Hepatocyte (in vitro differentiated cells): ENCODE results near the gene CD46. TPM values are rescaled to one million over a fixed set of nuclear protein-coding genes. Genes with fewer than 3 reads are reported as not detected.

ENCODE experiments used
- DNase-seq: peaks from one replicate; pipeline ENCODE4 v3.0.0-alpha.2; 2016; ENCODE audit warnings: low spot score
- H2AFZ ChIP-seq: fragments of 200-600 bp; sonication (generic); 2 replicates; pipeline ENCODE4 v1.6.0; 2016; ENCODE audit warnings: antibody characterized with exemption, mild to moderate bottlenecking
- H3K27ac ChIP-seq: fragments of 200-600 bp; sonication (generic); 2 replicates; pipeline ENCODE4 v1.5.1; 2016; ENCODE audit warnings: mild to moderate bottlenecking
- H3K27me3 ChIP-seq: fragments of 200-600 bp; sonication (generic); 2 replicates; pipeline ENCODE4 v1.6.1; 2016
- H3K36me3 ChIP-seq: fragments of 200-600 bp; sonication (generic); replicated peaks from 2 replicates; pipeline ENCODE4 v1.5.1; 2016; ENCODE audit warnings: low read depth; ENCODE audit not compliant: insufficient read depth
- H3K4me1 ChIP-seq: fragments of 200-600 bp; sonication (generic); 2 replicates; pipeline ENCODE4 v1.5.1; 2016; ENCODE audit warnings: mild to moderate bottlenecking, moderate library complexity; ENCODE audit not compliant: insufficient read depth
- H3K4me2 ChIP-seq: fragments of 200-600 bp; sonication (generic); 2 replicates; pipeline ENCODE4 v1.6.0; 2016
- H3K4me3 ChIP-seq: fragments of 200-600 bp; sonication (generic); 2 replicates; pipeline ENCODE4 v1.5.1; 2016; ENCODE audit warnings: mild to moderate bottlenecking
- H3K79me2 ChIP-seq: fragments of 200-600 bp; sonication (generic); 2 replicates; pipeline ENCODE4 v1.6.0; 2017; ENCODE audit warnings: mild to moderate bottlenecking
- H3K9me2 ChIP-seq: fragments of 200-600 bp; sonication (generic); replicated peaks from 2 replicates; pipeline ENCODE4 v1.6.0; 2017; ENCODE audit warnings: mild to moderate bottlenecking; ENCODE audit not compliant: insufficient read depth
- H3K9me3 ChIP-seq: fragments of 200-600 bp; sonication (generic); 2 replicates; pipeline ENCODE4 v1.5.1; 2016; ENCODE audit warnings: low read depth, mild to moderate bottlenecking
- H4K20me1 ChIP-seq: fragments of 200-600 bp; sonication (generic); 2 replicates; pipeline ENCODE4 v1.6.0; 2016; ENCODE audit warnings: mild to moderate bottlenecking; ENCODE audit not compliant: insufficient read depth, poor library complexity, severe bottlenecking
- EZH2 ChIP-seq: fragments of 200-600 bp; sonication (generic); IDR thresholded peaks from 2 replicates; pipeline ENCODE4 v1.6.1; 2016; ENCODE audit warnings: antibody characterized with exemption, mild to moderate bottlenecking, borderline replicate concordance
- EZH2phosphoT487 ChIP-seq: fragments of 200-600 bp; sonication (generic); IDR thresholded peaks from one replicate; pipeline ENCODE4 v1.6.1; 2018; ENCODE audit warnings: antibody characterized with exemption, mild to moderate bottlenecking, low read depth, moderate library complexity; ENCODE audit not compliant: unreplicated experiment, severe bottlenecking
- WGBS: methylation state at CpG from one replicate; pipeline ENCODE4 v1.1.6; 2016; ENCODE audit warnings: low lambda C conversion rate; ENCODE audit errors: missing lambda C conversion rate; 5-methylcytosine and 5-hydroxymethylcytosine counted together
- polyA plus RNA-seq: library from polyadenylated mRNA; unstranded; fragments of >200 nt; fragmentation: Nextera tagmentation; extraction: Ambion mirVana; gene quantifications from 2 replicates; pipeline ENCODE4 v1.2.1, GENCODE V29; 2016
- total RNA-seq: library from RNA; depleted of rRNA; stranded (reverse); fragments of >200 nt; gene quantifications from 2 replicates; pipeline ENCODE4 v1.2.3, GENCODE V29; 2014
- TF ChIP-seq, protein P1 (sequence below): fragments of 200-600 bp; sonication (generic); IDR thresholded peaks from 2 replicates; pipeline ENCODE4 v1.5.1; 2016; ENCODE audit warnings: antibody characterized with exemption, mild to moderate bottlenecking; ENCODE audit not compliant: poor library complexity

The CD46 gene
- total and polyA plus RNA-seq, 2 experiments from 2014 or later = 176 to 228 TPM

GRCh38 chr1:207841293-207841692, 89.4 kb downstream of the CD46 start:
- Histone ChIP-seq H3K4me1 (peaks cover 7% of the 10 kb centered on the region), H3K4me3 (no peak overlapping the region), H4K20me1 (no peaks in the 10 kb centered on the region), H3K36me3 (no peaks in the 10 kb centered on the region), H3K9me2 (no peaks in the 10 kb centered on the region), H3K9me3 (no peaks in the 10 kb centered on the region), H3K79me2 (peaks cover 6% of the 10 kb centered on the region), H3K27me3 (no peaks in the 10 kb centered on the region), H3K27ac (no peak overlapping the region), H2AFZ (no peak overlapping the region), H3K4me2 (no peak overlapping the region)
- 79% methylated on average over 1 of the region's 1 CpG for WGBS
- TF ChIP-seq, protein P1, sequence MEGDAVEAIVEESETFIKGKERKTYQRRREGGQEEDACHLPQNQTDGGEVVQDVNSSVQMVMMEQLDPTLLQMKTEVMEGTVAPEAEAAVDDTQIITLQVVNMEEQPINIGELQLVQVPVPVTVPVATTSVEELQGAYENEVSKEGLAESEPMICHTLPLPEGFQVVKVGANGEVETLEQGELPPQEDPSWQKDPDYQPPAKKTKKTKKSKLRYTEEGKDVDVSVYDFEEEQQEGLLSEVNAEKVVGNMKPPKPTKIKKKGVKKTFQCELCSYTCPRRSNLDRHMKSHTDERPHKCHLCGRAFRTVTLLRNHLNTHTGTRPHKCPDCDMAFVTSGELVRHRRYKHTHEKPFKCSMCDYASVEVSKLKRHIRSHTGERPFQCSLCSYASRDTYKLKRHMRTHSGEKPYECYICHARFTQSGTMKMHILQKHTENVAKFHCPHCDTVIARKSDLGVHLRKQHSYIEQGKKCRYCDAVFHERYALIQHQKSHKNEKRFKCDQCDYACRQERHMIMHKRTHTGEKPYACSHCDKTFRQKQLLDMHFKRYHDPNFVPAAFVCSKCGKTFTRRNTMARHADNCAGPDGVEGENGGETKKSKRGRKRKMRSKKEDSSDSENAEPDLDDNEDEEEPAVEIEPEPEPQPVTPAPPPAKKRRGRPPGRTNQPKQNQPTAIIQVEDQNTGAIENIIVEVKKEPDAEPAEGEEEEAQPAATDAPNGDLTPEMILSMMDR = no peak
- TF ChIP-seq EZH2 (no peak), EZH2phosphoT487 (no peak)
- DNase-seq = no peak

GRCh38 chr1:207841901-207842300, 90.0 kb downstream of the CD46 start:
- peaks cover 8% of the 10 kb centered on the region for H3K79me2 ChIP-seq
- DNase-seq = no peak
- no peaks in the 10 kb centered on the region for H3K9me2 ChIP-seq
- H3K36me3 ChIP-seq = no peaks in the 10 kb centered on the region
- TF ChIP-seq, protein P1 = no peak
- no peak for TF ChIP-seq EZH2
- no peak for TF ChIP-seq EZH2phosphoT487
- no peaks in the 10 kb centered on the region for H3K9me3 ChIP-seq
- peaks cover 5% of the 10 kb centered on the region for H3K4me1 ChIP-seq
- no peaks in the 10 kb centered on the region for H4K20me1 ChIP-seq
- WGBS = 82% methylated on average over 4 of the region's 4 CpGs
- H3K4me2 ChIP-seq = no peak overlapping the region
- no peak overlapping the region for H2AFZ ChIP-seq
- no peak overlapping the region for H3K27ac ChIP-seq
- no peak overlapping the region for H3K4me3 ChIP-seq
- H3K27me3 ChIP-seq = no peaks in the 10 kb centered on the region

DNA sequence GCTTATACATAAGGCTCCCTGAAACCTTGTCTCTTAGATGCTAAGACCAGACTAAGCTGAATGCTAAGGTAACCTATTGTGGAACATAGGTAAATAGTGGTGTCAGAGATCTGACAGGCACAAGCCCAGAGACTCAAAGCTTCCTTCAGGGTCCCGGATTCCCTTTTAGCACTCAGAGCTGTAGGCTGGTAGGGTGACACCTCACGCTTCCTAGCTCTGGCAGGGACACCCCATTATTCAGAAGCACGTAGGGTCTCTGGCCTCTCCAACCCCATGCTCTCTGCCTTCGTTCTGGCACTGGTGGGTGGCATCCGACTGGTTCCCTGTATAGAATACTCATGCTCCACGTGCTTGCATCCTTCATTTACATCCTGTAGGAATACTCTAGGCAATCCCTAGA, 90.7 kb downstream of the CD46 start:
- no peaks in the 10 kb centered on the region for H3K9me2 ChIP-seq
- H3K9me3 ChIP-seq = no peaks in the 10 kb centered on the region
- H3K36me3 ChIP-seq = no peaks in the 10 kb centered on the region
- TF ChIP-seq, protein P1 = no peak
- TF ChIP-seq EZH2 (no peak), EZH2phosphoT487 (no peak)
- H3K4me1 ChIP-seq = peaks cover 5% of the 10 kb centered on the region
- no peaks in the 10 kb centered on the region for H3K27me3 ChIP-seq
- no peak for DNase-seq
- no peaks in the 10 kb centered on the region for H4K20me1 ChIP-seq
- no peak overlapping the region for H2AFZ ChIP-seq
- WGBS = 90% methylated on average over 6 of the region's 6 CpGs
- H3K27ac ChIP-seq = no peak overlapping the region
- H3K4me2 ChIP-seq = no peak overlapping the region
- H3K4me3 ChIP-seq = no peak overlapping the region
- peaks cover 8% of the 10 kb centered on the region for H3K79me2 ChIP-seq

- H3K9me3 ChIP-seq = no peaks in the 10 kb centered on the region
- no peaks in the 10 kb centered on the region for H4K20me1 ChIP-seq
- peaks cover 6% of the 10 kb centered on the region for H3K79me2 ChIP-seq
- WGBS = 96% methylated on average over 2 of the region's 2 CpGs
- no peaks in the 10 kb centered on the region for H3K27me3 ChIP-seq
- no peak overlapping the region for H3K4me2 ChIP-seq
- peaks cover 6% of the 10 kb centered on the region for H3K4me1 ChIP-seq
- no peak overlapping the region for H2AFZ ChIP-seq
- H3K36me3 ChIP-seq = no peaks in the 10 kb centered on the region
- TF ChIP-seq EZH2phosphoT487 (no peak), EZH2 (no peak)
- TF ChIP-seq, protein P1 = no peak
- H3K4me3 ChIP-seq = no peak overlapping the region
- H3K27ac ChIP-seq = no peak overlapping the region
- no peak for DNase-seq
- H3K9me2 ChIP-seq = no peaks in the 10 kb centered on the region
These were observed 92.5 kb downstream of the CD46 start for GRCh38 chr1:207844371-207844770.
